ENCODE measurements around the gene BRS3.

The BRS3 gene

DNA sequence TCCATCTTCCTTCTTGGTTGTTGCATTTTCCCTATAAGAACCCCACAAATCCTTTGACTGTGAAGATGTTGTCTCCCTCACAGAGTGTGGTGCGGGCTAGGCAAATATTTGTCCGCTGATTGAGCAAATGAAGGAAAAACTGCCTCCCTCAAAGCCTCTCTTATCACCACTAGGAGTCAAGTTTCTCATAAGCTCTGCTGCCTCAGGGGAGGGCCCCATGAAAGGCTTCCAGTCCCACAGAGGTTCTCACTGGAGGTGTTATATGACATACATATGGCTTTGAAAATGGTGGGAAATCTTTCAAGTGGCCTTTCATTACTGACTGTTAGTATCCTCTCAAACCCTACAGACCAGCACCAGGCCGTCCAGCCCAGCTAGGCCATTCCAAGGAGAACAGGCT, 53.5 kb downstream of the BRS3 start:
- no peak for TF ChIP-seq PPARA (CRISPR knock-in tag; IDR thresholded peaks at IDR 0.05; ENCODE audit: borderline replicate concordance)
- TF ChIP-seq ZFP30 (CRISPR knock-in tag; IDR thresholded peaks at IDR 0.05) = no peak
- no peak for TF ChIP-seq GLIS3 (CRISPR knock-in tag; IDR thresholded peaks at IDR 0.05)
- no peak for ATAC-seq

DNA sequence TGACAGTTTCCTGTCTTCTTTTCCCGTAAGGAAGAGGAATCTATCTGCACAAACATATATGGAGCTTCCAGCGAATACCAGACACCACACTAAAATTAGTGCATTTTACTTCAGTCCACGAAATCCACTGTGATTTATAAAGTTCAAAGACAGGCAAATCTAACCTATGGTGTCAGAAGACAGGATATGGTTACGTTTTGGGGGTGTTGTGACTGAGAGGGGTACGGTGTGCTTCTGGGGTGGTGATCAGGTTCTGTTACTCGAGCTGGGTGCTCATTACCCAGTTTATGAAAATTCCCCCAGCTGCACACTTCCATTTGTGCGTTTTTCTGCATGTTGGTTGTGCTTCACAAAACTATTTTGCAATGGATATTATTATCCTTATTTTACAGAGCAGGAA, 54.5 kb downstream of the BRS3 start:
- ATAC-seq = no peak
- TF ChIP-seq PATZ1 (CRISPR knock-in tag; IDR thresholded peaks at IDR 0.05; ENCODE audit: borderline replicate concordance) (no peak), TCF4 (CRISPR knock-in tag; IDR thresholded peaks at IDR 0.05; ENCODE audit: borderline replicate concordance) (no peak), OSR1 (CRISPR knock-in tag; IDR thresholded peaks at IDR 0.05) (no peak), BACH2 (CRISPR knock-in tag; IDR thresholded peaks at IDR 0.05; ENCODE audit: borderline replicate concordance) (no peak), CREB5 (CRISPR knock-in tag; IDR thresholded peaks at IDR 0.05; ENCODE audit: low read depth) (no peak)
- TF ChIP-seq, protein P1, sequence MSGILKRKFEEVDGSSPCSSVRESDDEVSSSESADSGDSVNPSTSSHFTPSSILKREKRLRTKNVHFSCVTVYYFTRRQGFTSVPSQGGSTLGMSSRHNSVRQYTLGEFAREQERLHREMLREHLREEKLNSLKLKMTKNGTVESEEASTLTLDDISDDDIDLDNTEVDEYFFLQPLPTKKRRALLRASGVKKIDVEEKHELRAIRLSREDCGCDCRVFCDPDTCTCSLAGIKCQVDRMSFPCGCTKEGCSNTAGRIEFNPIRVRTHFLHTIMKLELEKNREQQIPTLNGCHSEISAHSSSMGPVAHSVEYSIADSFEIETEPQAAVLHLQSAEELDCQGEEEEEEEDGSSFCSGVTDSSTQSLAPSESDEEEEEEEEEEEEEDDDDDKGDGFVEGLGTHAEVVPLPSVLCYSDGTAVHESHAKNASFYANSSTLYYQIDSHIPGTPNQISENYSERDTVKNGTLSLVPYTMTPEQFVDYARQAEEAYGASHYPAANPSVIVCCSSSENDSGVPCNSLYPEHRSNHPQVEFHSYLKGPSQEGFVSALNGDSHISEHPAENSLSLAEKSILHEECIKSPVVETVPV (CRISPR knock-in tag; IDR thresholded peaks at IDR 0.05) = no peak

All from SK-N-SH treated with all-trans-retinoic acid at 6 μM for 48 hours (cell line).